Neural cell (in vitro differentiated cells): ENCODE data around the gene CHST8. TPM values are rescaled to one million over a fixed set of nuclear protein-coding genes. Genes with fewer than 3 reads are reported as not detected.

Source experiments
- H2AFZ ChIP-seq: fragments of 200-600, 300-800 bp; sonication (generic), shearing (Covaris generic); 2 replicates; pipeline ENCODE4 v1.6.0; 2014; ENCODE audit warnings: low read depth, mild to moderate bottlenecking, antibody characterized with exemption, low read length, moderate library complexity
- H3F3A ChIP-seq: fragments of 200-600 bp; shearing (Covaris generic); 2 replicates; pipeline ENCODE4 v1.6.1; 2016; ENCODE audit warnings: mild to moderate bottlenecking, moderate library complexity, mixed read lengths, antibody characterized with exemption, low read length; ENCODE audit not compliant: insufficient read depth, poor library complexity, severe bottlenecking
- H3K27ac ChIP-seq: fragments of 200-600, 300-800 bp; sonication (generic), shearing (Covaris generic); 2 replicates; pipeline ENCODE4 v1.5.1; 2014; ENCODE audit warnings: mild to moderate bottlenecking, low read length, moderate library complexity
- H3K27me3 ChIP-seq: fragments of 300-800, 200-600 bp; sonication (generic), shearing (Covaris generic); 2 replicates; pipeline ENCODE4 v1.6.0; 2014; ENCODE audit warnings: mild to moderate bottlenecking, low read depth, low read length, moderate library complexity; ENCODE audit not compliant: insufficient read depth
- H3K36me3 ChIP-seq: fragments of 300-800, 200-600 bp; sonication (generic), shearing (Covaris generic); 2 replicates; pipeline ENCODE4 v1.5.1; 2014; ENCODE audit warnings: mild to moderate bottlenecking, antibody characterized with exemption, low read length, moderate library complexity; ENCODE audit not compliant: insufficient read depth
- H3K4me2 ChIP-seq: fragments of 300-800, 200-600 bp; sonication (generic), shearing (Covaris generic); 2 replicates; pipeline ENCODE4 v1.6.0; 2014; ENCODE audit warnings: mild to moderate bottlenecking, low read length
- H3K4me3 ChIP-seq: fragments of 300-800, 200-600 bp; sonication (generic), shearing (Covaris generic); 2 replicates; pipeline ENCODE4 v1.5.1; 2014; ENCODE audit warnings: mild to moderate bottlenecking, low read length, moderate library complexity
- H3K79me2 ChIP-seq: fragments of 200-600 bp; shearing (Covaris generic); replicated peaks from 2 replicates; pipeline ENCODE4 v1.6.0; 2014; ENCODE audit warnings: mild to moderate bottlenecking, low read length, moderate library complexity; ENCODE audit not compliant: insufficient read depth
- H3K9ac ChIP-seq: fragments of 300-800, 200-600 bp; sonication (generic), shearing (Covaris generic); 2 replicates; pipeline ENCODE4 v1.6.1; 2016; ENCODE audit warnings: mild to moderate bottlenecking, low read length, mixed read lengths
- H3K9me2 ChIP-seq: fragments of 200-600 bp; shearing (Covaris generic); 2 replicates; pipeline ENCODE4 v1.6.1; 2016; ENCODE audit warnings: mild to moderate bottlenecking, low read length, mixed read lengths; ENCODE audit not compliant: insufficient read depth
- H3K9me3 ChIP-seq: fragments of 200-600, 300-800 bp; sonication (generic), shearing (Covaris generic); 2 replicates; pipeline ENCODE4 v1.6.1; 2016; ENCODE audit warnings: mild to moderate bottlenecking, mixed run types, low read length, moderate library complexity, mixed read lengths
- H4K20me1 ChIP-seq: fragments of 200-600 bp; shearing (Covaris generic); 2 replicates; pipeline ENCODE4 v1.6.1; 2016; ENCODE audit warnings: mild to moderate bottlenecking, mixed run types; ENCODE audit not compliant: insufficient read depth
- CTCF ChIP-seq: fragments of 450-650 bp; IDR thresholded peaks from 2 replicates; pipeline ENCODE4 v1.5.1; 2014; ENCODE audit warnings: antibody characterized with exemption, mild to moderate bottlenecking, moderate library complexity; ENCODE audit not compliant: poor library complexity, severe bottlenecking
- EP300 ChIP-seq: fragments of 450-650 bp; conservative IDR thresholded peaks from 2 replicates; pipeline ENCODE4 v1.6.1; 2014; ENCODE audit warnings: antibody characterized with exemption, mild to moderate bottlenecking, moderate library complexity; ENCODE audit not compliant: poor library complexity, severe bottlenecking
- EZH2 ChIP-seq: fragments of 200-600, 300-800 bp; shearing (Covaris generic), sonication (generic); IDR thresholded peaks from 2 replicates; pipeline ENCODE4 v1.6.1; 2014; ENCODE audit warnings: antibody characterized with exemption, low read length, borderline replicate concordance, mild to moderate bottlenecking; ENCODE audit not compliant: insufficient read depth, poor library complexity, severe bottlenecking
- MXI1 ChIP-seq: fragments of 450-650 bp; conservative IDR thresholded peaks from 2 replicates; pipeline ENCODE4 v1.6.1; 2014; ENCODE audit warnings: antibody characterized with exemption, mild to moderate bottlenecking; ENCODE audit not compliant: poor library complexity, severe bottlenecking
- POLR2AphosphoS5 ChIP-seq: IDR thresholded peaks from 2 replicates; pipeline ENCODE4 v1.6.1; 2012
- RAD21 ChIP-seq: fragments of 450-650 bp; conservative IDR thresholded peaks from 2 replicates; pipeline ENCODE4 v1.6.1; 2014; ENCODE audit warnings: antibody characterized with exemption, mild to moderate bottlenecking, moderate library complexity
- REST ChIP-seq: IDR thresholded peaks from 2 replicates; pipeline ENCODE4 v1.6.1; 2012; ENCODE audit warnings: borderline replicate concordance
- SMC3 ChIP-seq: fragments of 450-650 bp; conservative IDR thresholded peaks from 2 replicates; pipeline ENCODE4 v1.6.1; 2014; ENCODE audit warnings: antibody characterized with exemption, mild to moderate bottlenecking, moderate library complexity; ENCODE audit not compliant: poor library complexity
- TAF1 ChIP-seq: IDR thresholded peaks from 2 replicates; pipeline ENCODE4 v1.6.1; 2012; ENCODE audit warnings: low read depth
- polyA plus RNA-seq: library from polyadenylated mRNA; depleted of rRNA; stranded (reverse); fragments of >200 nt; gene quantifications from 2 replicates; pipeline ENCODE4 v1.2.3, GENCODE V29; 2014

CHST8 gene
- polyA plus RNA-seq, 1 donor from 2014 or later: 7.1 TPM

- Histone ChIP-seq H2AFZ (no peak overlapping the region), H3K4me2 (no peak overlapping the region), H3K79me2 (no peaks in the 10 kb centered on the region), H3F3A (no peaks in the 10 kb centered on the region), H3K27me3 (no peaks in the 10 kb centered on the region), H3K4me3 (no peak overlapping the region), H3K9me2 (no peaks in the 10 kb centered on the region), H3K36me3 (no peaks in the 10 kb centered on the region), H3K27ac (no peak overlapping the region), H4K20me1 (no peaks in the 10 kb centered on the region), H3K9ac (no peak overlapping the region), H3K9me3 (peaks cover 3% of the 10 kb centered on the region)
- no peak for TF ChIP-seq EZH2
- no peak for TF ChIP-seq POLR2AphosphoS5
- no peak for TF ChIP-seq RAD21
- TF ChIP-seq CTCF: no peak
- no peak for TF ChIP-seq MXI1
- TF ChIP-seq SMC3: no peak
- no peak for TF ChIP-seq REST
- TF ChIP-seq EP300: no peak
- no peak for TF ChIP-seq TAF1
These were observed 105.0 kb downstream of the CHST8 start for GRCh38 chr19:33726756-33727155.

- Histone ChIP-seq H3K9me2 (no peaks in the 10 kb centered on the region), H3K36me3 (no peaks in the 10 kb centered on the region), H3K9me3 (peaks cover 3% of the 10 kb centered on the region), H3K27ac (no peak overlapping the region), H3K27me3 (no peaks in the 10 kb centered on the region), H2AFZ (no peak overlapping the region), H3K79me2 (no peaks in the 10 kb centered on the region), H4K20me1 (no peaks in the 10 kb centered on the region), H3K9ac (no peak overlapping the region), H3K4me2 (no peak overlapping the region), H3F3A (no peaks in the 10 kb centered on the region), H3K4me3 (no peak overlapping the region)
- TF ChIP-seq SMC3: no peak
- TF ChIP-seq EZH2: no peak
- TF ChIP-seq CTCF: no peak
- no peak for TF ChIP-seq POLR2AphosphoS5
- TF ChIP-seq RAD21: no peak
- no peak for TF ChIP-seq REST
- TF ChIP-seq MXI1: no peak
- TF ChIP-seq TAF1: no peak
- TF ChIP-seq EP300: no peak
These were observed 105.7 kb downstream of the CHST8 start for GRCh38 chr19:33727331-33727998.
